ENCODE measurements around the gene HUWE1. TPM values are rescaled to one million over a fixed set of nuclear protein-coding genes. Genes with fewer than 3 reads are reported as not detected.
A peak's percentile ranks its signal among the peaks of the same experiment; 100 is the strongest.

HUWE1 gene
- total and polyA plus RNA-seq, 9 of the 15 experiments (the other 6 are each of a cell fraction or from before 2014, with no cell fraction given) = 23.9 to 204 (median 65.1) TPM

MicroRNAs encoded within 50 kb of the gene (microRNA counts, 767-probe panel; counts per million panel counts)
- 2,572 counts per million, percentile 63 among the panel's probes with 10 or more counts for microRNA hsa-miR-98

Small RNA genes within 50 kb of the gene (microRNA-seq; reads per million reads assigned to microRNA genes)
- gene MIR98 (ENCODE audit: borderline microRNAs expressed) (94.7 reads per million, percentile 79 among the genes with 10 or more reads in this experiment), gene MIRLET7F2 (ENCODE audit: borderline microRNAs expressed) (51.8 reads per million, percentile 74 among the genes with 10 or more reads in this experiment)

Small RNA genes within 50 kb of the gene (small RNA-seq; reads per million reads assigned to genes)
- gene MIR98 (6.0 reads per million, percentile 93 among the genes with 10 or more reads in this experiment), gene MIRLET7F2 (8.7 reads per million, percentile 95 among the genes with 10 or more reads in this experiment)

All from K562 (cell line).